GM19240 (cell line): ENCODE results near the gene PNPLA7.

Experiments
- DNase-seq: peaks from one replicate; pipeline ENCODE4 v3.0.0; 2011; ENCODE audit warnings: low spot score; ENCODE audit not compliant: insufficient read length

PNPLA7 gene

DNA sequence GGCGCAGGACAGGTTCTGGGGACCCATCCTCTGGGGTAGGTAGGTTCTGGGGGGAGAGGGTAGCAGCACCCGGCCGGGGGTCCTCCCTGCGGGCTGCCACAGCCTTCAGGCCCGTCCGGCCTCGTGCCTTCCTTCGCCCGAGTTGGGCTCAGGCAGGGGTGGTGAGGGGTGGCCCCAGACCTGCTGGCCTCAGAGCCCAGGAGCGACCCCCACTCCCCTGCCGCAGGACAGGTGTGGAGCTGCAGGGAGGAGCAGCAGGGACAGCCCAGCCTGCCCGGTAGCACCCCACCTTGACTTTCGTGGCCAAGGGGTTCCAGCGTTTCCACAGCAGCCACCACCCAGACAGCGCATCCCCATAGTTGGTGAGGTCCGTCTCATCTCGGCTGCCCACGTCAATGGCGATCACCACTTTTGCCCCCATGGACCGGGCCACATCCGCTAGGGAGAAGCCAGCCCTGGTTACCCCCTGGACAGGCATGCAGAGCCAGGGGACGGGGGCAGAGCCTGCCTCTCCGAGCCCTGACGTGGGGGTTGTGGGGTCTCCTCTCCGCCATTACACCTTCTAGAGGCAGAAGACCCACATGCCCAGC, 87.7 kb downstream of the PNPLA7 start:
- DNase-seq, result no peak

DNA sequence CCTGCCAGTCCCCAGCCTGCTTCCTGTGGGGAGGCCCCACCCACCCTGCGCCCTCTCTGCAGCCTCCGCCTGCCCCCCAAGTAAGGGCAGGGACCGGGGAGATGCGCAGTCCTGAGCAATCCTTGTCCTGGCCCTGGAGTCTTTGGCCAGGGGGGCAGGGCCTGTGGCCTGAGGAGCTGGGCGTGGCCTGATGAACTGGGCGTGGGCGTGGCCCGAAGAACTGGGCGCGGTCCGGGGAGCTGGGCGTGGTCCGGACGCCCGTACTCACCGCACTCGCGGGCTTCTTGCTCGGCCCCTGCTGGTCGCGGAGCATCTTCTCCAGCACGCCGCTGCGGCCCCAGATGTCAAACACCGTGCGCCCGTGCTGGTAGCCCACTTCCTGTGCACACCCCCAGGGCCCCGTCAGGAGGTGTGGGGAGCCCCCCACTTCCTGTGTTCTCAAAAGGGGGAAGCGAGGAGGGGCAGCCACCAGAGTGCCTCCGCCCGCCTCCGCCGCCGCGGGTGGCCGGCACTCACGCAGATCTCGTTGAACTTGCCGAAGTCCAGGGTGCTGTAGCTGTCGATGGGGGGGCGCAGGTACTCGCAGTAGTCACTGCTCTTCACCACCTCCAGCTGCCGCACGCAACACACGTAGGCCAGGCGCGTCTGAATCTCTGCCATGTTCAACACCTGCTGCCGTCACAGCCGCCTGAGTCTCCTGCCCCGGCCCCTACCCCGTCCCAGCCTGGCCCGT, 88.4 kb downstream of the PNPLA7 start:
- peak; percentile 53 for DNase-seq

DNA sequence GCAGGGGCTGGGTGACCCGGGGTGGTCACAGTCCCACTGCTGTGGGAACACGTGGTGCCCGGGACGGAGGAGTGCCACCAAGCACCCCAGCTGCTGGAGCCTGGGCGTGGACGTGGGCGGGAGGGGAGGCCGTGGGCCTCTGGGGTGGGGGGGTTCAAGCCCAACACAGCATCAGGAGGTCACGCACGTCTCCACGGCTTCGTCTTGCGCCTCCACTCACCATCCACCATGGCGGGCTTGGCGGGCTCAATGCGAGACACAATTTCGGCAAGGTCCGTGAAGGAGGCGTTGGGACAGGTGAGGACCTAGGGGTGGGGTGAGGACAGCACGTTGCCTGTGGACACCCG, 88.9 kb downstream of the PNPLA7 start:
- no peak for DNase-seq

DNA sequence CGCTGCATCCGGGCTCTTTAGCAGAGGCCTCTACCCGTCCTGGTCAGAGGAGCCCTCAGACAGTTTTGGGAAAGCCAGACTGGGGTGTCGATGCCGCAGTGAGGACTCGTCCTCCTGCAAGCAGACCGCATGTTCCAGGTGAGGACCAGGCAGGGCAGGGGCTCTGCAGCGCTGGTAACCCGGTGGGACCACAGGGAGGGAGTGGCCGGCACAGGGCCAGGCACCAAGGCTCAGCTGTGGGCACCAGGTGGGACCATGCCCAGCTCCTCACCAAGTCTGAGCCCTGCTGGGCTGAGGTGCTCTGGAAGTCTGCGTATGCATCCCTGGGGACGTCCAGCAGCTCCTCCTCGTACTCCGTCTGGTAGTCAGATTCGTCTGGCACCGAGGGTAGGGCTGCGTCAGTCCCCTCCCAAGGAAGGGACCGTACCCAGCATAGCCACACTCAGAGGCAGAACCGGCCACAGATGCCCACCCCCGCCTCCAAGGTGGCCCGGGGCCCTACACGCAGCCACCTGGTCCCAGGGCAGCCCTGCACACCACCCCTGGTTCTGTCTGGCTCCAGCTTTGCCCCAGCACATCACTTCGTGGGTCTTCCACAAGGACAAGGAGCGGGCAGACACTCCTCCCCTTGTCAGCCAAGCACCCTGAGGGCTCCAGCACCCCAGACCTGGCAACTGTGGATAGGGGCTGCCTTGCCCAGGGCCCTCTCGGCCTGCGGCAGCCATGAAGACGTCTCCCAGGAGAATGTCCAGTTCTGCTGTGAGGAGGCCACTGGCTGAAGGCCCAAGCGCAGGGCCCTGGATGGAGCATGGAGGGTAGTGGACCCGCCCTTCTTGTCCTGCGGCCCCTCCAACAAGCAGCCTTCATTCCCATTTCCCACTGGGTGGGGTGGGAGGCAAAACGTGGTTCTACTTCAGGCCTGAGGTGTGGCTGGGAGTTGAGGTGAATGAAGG, 89.6 kb downstream of the PNPLA7 start:
- no peak for DNase-seq

DNA sequence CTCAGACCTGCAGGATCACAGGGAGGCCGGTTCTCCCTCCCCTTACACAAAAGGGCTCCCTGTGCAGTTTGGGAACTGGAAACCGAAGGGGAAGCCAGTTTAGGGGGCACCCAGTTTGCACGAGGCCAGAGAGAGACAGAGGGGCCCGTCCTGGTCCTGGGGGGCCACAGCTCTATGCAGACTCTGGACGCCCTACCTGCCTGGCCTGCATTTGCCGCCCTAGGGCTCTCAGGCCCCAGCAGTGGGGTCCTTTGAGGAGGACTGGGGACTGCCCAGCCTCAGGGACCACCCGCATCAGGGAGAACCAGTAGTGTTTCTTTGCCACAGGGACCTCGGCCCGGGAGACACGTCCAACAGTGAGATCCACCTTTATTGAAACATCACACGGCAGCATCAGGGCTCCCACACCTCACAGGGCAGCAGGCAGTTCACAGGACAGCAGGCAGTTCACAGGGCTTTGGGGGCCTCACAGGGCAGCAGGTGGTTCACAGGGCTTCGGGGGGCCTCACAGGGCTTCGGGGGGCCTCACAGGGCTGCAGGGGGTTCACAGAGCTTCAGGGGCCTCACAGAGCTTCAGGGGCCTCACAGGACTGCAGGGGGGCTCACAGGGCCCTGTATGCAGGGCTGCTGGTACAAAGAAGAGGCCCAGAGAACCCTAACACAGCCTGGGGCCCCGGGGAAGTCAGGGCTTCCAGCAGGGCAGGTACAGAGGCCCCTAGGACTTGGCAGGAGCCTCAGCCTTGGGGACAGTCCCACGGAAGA, 90.4 kb downstream of the PNPLA7 start:
- no peak for DNase-seq

DNA sequence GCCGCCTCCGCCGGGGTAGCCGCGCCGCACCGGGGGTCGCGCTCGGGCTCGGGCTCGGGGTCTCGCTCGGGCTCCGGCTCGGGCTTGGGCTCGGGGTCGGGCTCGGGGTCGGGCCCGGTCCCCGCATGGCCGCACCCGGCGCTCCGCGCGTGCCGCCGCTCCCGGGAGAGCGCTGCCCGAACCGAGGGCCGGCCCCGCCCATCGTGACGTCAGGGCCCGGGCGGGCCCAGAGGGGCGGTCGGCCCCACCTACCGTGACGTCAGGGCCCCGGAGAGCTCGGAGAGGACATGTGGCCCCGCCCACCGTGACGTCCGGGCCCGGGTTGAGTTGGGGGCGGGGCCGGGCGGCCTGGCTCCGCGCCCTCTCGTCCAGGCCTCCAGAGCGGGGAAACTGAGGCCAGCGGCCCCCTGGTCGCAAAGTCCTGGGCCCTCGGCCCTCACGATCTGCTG, 91.0 kb downstream of the PNPLA7 start, which contains the start of gene NSMF:
NSMF (minus strand) TSS at position 183 of the 449 bp plus-strand sequence. CDS start 232 bp downstream, outside the sequence.
- peak; percentile 97 for DNase-seq

DNA sequence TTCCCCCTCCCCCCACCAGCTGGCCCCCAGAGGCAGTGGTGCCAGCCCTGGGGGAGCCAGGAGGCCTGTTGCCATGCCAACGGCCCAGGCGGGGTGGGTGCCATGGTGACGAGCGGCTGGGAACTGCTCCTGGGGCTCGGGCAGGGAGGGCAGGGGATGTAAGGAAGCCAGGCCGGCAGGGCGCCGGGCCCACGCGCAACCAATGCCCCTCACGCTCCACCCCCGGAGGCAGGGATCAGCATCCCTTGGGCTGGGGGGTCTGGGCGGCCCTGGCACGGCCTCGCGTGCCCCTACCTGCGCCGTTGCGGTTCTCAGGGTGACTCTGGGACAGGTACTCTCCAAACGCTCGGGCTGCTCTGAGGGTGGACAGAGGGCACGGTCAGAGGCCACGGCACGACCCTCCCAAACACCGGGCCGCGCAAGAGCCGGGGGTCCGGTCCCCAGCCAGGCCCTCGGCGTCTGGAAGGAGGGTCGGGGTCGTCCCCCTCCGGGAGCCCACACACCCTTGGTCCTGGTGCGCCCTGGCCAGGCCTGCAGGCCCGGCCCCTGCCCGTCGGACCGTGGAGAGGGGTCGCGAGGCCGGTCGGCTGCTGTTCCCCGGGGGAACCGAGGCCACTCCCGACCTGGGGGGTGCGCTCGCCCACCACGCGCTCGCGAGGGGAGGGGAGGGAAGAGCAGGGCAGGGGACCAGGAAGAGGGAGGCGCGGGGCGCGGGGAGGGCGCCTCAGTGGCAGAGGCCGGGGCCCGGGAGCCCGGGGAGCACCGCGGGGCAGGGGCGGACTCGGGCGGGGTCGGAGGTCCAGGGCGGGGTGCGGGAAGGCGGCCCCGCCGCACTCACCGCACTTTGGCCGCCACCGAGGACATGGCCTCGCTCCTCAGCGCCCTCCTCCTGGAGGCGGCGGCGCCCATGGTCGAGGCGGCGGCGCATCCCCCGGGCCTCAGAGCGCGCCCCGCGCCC, 91.7 kb downstream of the PNPLA7 start:
- DNase-seq, result no peak

DNA sequence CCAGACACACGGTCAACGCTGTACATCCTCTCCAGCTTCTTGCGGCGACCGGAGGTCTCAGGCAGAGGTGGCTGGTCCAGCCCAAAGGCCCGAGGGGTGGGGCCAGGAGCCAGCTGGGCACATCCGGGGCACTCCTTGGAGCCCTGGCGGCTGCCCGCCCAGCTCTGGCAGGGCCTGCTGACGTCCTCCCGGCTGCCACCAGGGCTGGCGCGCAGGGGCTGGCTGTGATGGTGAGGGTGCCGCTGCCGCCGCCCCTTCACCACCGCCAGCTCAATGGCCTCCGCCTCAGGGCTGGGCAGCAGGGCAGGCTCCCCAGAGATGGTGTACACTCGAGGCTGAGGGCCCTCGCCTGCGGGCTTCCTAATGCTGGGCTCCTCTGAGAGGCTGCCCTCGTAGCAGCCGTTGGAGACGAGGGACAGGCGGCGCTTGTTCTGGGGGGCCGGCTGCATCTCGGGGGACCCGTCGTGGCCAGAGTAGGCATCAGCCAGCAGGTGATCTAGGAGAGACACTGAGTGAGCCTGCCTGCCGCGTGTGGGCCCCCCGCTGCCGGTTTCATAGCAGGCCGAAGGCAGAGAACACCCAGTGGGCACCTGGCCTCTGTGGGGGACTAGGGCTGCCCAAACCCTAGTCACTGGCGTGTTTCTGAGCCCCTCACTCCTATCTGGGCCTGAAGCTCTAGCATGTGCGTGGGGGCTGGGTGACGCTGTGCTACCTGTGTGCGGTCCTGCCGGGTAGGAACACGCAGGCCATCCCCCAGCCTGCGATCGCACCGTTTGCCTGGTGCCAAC, 92.6 kb downstream of the PNPLA7 start:
- DNase-seq, result no peak

DNA sequence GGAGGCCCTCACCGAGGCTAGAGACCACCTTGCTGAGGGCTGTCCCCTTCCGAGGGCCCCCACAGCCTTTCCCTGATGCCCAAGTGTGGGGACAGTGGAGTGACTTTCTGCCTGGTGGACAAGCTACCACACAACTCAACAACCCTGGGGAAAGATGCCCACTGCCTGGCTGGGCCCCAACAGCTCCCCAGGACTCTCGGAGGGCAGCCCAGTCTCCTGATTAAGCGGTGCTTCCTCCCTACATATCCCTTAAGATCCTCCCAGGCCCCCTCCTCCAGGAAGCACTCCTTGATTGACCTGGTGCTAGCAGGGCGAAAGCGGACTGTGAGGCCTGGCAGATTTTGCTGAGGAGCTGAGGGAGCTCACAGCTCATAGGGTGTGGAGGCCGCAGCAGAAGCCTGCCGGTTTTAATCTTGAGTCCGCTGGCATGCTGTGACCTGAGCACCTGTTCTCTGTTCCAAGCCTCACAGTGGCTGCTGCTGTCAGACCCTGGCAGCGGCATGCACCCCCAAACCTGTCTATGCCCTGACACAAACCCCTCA, 93.3 kb downstream of the PNPLA7 start:
- DNase-seq, result no peak

DNA sequence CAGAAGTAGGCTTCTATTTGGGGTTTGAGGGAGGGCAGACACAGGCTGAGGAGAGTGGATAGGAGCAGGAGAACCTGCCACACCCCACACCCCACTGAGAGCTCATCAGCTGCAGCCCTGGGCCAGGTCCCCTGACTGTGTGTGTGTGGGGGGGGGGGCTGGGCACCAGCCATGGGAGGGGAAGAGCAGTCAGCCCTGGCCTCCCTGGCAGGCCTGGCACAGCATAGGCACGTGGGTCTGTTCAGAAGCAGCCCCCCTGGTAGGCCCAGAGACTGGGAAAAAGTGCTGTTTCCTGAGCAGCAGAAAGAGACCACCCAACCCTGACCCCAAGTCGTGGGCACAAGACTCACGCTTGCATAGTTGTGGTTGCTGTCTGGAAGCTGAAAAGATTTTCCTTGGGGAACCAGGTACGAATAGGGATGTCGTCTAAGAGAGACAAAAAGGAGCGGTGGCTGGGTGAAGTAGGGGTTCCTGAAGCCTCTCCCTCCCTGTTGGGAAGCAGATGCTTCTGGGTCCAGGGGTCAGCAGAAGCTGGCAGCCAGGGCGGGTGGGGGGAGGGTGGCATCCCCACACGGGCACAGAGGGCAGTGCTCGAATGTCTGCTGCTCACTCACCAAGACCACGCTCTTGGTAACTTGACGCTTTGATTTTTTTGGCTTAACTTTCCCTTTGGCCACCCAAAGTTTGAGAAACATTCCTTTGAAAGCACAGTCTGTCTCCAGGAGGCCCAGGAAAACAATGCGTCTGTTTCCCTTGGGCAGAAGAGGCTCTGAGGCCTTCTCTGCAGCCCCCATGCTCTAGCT, 93.9 kb downstream of the PNPLA7 start:
- no peak for DNase-seq

DNA sequence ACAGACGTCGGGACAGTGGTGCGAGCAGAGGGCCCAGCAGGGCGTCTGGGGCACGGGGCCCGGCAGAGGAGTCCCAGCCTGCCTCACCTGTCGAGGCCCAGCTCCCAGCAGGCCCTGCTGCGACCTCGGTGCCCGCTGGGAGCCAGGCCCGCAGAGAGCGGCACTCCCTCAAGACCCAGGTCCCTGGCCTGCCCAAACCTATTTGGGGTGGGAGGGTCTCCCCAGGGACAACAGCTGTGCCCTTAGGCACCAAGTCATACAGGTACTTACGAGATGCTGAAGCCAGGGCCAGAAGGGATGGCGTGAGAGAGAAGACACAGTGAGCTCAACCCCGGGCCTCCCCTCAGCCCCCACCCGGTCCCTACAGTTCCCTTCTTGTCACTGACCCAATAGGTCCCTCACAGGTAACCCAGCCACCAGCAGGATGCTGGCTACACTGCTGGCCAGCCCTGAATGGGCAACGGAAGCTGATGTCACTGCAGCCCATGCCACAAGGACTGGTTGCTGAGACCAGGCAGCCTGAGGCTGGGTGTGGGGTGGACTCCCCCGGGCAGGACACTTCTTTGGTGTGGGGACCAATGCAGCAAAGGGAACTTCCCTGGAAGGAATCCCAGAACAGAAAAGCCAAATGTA, 94.7 kb downstream of the PNPLA7 start:
- no peak for DNase-seq

DNA sequence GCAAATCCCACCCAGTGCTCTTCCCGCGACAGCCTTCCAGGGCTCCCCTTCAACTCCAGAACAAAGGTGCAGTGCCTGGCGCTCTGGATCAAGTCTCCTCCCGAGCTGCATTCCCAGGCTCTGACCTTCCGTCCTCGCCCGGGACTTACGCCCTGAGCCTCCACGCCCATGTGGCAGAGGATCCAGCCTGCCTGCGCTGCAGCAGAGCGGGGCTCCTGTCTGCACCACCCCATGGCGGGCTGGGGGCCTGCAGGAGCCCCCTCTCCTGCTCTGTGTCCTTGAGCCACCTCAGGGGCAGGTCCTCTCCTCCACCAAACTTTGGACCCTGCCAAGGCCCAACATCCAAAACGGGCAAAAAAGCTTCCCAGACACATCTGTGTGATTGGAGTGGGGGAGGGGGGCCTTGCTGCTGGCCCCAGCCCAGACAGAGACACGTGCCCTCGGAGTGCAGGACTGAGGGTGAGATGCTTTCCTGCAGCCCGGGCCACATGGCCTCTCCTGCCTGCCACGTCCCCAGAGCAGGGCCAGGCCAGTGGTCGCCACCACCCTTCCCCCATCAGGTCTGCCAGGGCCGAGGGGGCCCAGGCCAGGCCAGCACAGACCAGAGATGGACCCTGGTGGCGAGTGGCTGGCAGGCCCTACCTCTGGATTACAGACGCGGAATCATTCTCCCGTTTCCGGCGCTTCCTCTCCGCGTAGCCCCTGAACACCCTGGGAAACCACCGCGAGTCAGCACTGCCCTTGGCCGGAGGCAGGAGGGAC, 95.4 kb downstream of the PNPLA7 start:
- no peak for DNase-seq

DNA sequence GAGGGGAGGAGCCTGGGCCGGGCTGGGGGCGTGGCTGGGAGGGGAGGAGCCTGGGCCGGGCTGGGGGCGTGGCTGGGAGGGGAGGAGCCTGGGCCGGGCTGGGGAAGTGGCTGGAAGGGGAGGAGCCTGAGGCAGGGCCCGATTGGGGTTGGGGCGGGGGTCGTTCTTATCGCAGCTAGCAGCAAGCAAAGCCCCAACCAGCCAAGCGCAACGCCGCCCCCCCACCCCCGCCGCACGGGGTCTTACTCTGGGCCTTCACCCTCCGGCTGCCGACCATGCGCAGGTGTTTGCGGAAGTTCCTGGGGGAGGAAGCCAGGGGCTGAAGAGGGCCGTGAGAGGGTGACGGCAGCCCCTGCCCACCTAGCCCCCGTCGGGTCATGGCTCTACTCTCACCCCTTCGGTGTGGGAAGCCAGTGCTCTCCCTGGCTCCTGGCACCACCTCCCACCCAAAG, 96.0 kb downstream of the PNPLA7 start:
- DNase-seq, result no peak

DNA sequence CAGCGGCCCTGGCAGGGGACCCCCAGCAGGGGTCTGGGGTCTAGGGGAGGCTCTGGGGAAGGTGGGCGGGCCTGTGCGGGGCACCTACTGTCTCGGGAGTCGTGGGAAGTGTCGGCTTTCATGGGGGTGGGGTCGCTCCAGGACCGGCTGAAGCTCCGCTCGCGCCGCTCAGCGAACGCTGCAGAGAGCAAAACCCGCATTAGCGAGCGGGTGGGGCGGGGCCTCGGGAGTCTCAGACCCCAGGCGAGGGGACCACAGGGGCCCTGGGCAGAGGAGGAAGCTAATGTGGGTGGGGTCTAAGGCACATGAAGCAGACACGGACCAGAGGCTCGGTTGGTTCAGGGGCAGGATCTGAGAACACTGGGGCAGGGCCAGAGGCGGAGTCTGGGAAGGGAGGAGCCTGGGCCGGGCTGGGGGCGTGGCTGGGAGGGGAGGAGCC, 96.5 kb downstream of the PNPLA7 start:
- peak; percentile 60 for DNase-seq

DNA sequence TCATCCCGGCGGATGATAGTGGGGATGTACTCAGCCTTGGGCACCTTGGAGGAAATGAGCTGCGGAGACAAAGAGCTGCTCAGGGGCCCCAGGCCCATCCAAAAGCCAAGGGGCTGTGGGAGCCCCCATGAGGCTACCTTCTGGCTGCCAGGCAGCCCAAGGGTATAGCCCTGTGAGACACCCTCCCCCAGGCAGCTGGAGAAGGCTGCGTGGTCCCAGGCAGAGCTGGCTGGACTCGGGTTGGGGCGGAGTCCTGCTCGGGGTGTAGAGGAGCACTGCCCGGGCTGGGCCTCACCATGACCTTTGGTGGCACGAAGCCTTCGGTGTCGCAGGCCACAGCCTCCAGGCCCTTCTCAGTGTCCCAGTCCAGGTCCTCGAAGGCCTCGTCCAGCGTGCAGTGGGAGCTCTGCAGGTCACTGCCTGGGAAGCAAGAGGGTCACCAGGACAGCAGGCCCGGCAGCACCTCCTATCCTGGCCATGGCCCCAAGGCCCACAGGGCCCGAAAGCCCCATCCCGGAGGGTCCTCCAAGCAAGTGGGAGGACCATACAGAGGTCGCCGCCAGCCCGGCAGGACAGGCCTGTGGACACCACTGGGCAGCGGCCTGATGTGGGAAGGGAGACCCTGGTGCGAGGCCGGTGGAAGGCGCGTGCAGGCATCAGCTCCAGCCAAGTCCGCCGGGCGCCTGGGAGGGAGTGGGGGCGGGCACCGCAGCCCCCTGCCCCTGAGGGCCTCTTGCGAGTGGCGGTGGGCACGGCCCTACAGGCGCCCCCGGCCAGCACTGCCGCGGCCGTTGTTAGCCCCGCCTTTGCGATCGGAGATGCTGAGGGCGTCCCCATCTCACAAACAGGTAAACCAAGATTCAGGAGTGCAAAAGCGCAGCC, 97.2 kb downstream of the PNPLA7 start:
- no peak for DNase-seq
